ENCODE measurements around the gene STRIP2. TPM values are rescaled to one million over a fixed set of nuclear protein-coding genes. Genes with fewer than 3 reads are reported as not detected.
A peak's percentile ranks its signal among the peaks of the same experiment; 100 is the strongest.
"Not testable (repeated sequence)": the region's sequence is repeated elsewhere in the genome, so short reads cannot be mapped to it uniquely, and the experiment has no call there.

Gene STRIP2
- total RNA-seq, 1 donor from 2014 or later: 73.5 TPM

DNA sequence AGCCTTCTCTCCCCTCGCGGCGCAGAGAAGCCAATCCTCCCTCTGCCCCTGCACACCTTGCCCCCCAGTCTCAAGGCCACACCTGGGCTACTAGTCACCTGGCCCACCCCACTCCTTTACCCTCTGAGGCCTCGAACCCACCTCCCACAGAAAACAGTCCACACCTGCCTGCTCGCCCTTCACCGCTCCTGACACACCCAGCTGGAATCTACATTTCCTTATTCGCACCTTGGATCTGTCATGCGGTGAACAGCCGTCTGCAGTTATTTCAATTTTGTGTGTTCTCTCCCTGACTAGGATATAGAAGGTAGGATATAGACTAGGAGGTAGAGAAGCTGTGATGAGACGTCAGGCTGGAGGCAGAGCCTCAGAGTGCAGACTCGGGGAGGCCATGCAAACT, 97.5 kb downstream of the STRIP2 start:
- no peak overlapping the region for H3K4me3 Mint-ChIP-seq (ENCODE audit: low read depth)
- peaks cover 19% of the 10 kb centered on the region for H3K4me1 Mint-ChIP-seq (ENCODE audit: low read depth)
- no peak overlapping the region for H3K27ac Mint-ChIP-seq
- H3K27me3 Mint-ChIP-seq (ENCODE audit: low read depth): no peaks in the 10 kb centered on the region
- intact Hi-C loops (cut with micrococcal nuclease): loop anchor here (2.0 kb wide), 2 partner anchors 29 to 59 kb away; partner anchors contain the start of gene SMKR1
- no peaks in the 10 kb centered on the region for H3K36me3 Mint-ChIP-seq (ENCODE audit: low read depth)
- no peaks in the 10 kb centered on the region for H3K9me3 Mint-ChIP-seq
- DNase-seq (ENCODE audit: low spot score): no peak

GRCh38 chr7:129532375-129532774, 98.1 kb downstream of the STRIP2 start:
- H3K4me3 Mint-ChIP-seq (ENCODE audit: low read depth): no peak overlapping the region
- intact Hi-C loops (cut with micrococcal nuclease): no loop called here
- H3K9me3 Mint-ChIP-seq: no peaks in the 10 kb centered on the region
- no peaks in the 10 kb centered on the region for H3K27me3 Mint-ChIP-seq (ENCODE audit: low read depth)
- no peak for DNase-seq (ENCODE audit: low spot score)
- peaks cover 19% of the 10 kb centered on the region for H3K4me1 Mint-ChIP-seq (ENCODE audit: low read depth)
- no peak overlapping the region for H3K27ac Mint-ChIP-seq
- H3K36me3 Mint-ChIP-seq (ENCODE audit: low read depth): no peaks in the 10 kb centered on the region

- H3K4me3 Mint-ChIP-seq (ENCODE audit: low read depth); intact Hi-C loops (cut with micrococcal nuclease); H3K27me3 Mint-ChIP-seq (ENCODE audit: low read depth); H3K9me3 Mint-ChIP-seq; H3K27ac Mint-ChIP-seq; DNase-seq (ENCODE audit: low spot score); H3K36me3 Mint-ChIP-seq (ENCODE audit: low read depth): not testable (repeated sequence)
- peaks cover 19% of the 10 kb centered on the region for H3K4me1 Mint-ChIP-seq (ENCODE audit: low read depth)
Observed at GRCh38 chr7:129534558-129535274, 100.5 kb downstream of the STRIP2 start.

GRCh38 chr7:129535896-129536295, 101.7 kb downstream of the STRIP2 start:
- Mint-ChIP-seq H3K9me3 (no peaks in the 10 kb centered on the region), H3K36me3 (ENCODE audit: low read depth) (no peaks in the 10 kb centered on the region), H3K27ac (peak overlapping the region; percentile 47), H3K4me1 (ENCODE audit: low read depth) (peaks cover 16% of the 10 kb centered on the region), H3K27me3 (ENCODE audit: low read depth) (no peaks in the 10 kb centered on the region), H3K4me3 (ENCODE audit: low read depth) (no peak overlapping the region)
- DNase-seq (ENCODE audit: low spot score): no peak
- intact Hi-C loops (cut with micrococcal nuclease): no loop called here

DNA sequence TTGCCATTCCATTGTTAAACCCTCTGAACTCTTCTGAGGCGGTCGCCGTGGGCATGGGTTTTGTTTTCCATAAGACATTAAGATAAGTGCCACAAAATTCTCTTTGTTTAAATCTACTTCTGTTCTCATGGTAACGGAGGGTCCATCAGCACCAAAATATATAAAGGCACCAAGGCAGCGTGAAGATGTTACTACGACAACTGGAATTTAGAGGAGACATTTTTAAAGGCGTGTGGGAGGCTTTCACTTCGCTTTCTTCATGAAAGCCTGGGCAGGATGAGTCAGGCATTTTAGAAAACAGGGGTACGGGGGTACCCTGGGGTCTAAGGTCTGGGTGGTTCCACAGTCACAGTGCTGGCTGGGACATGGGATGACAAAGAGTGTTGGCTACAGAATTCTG, 102.1 kb downstream of the STRIP2 start:
- Mint-ChIP-seq H3K27ac (peak overlapping the region; percentile 47), H3K4me1 (ENCODE audit: low read depth) (peaks cover 13% of the 10 kb centered on the region), H3K4me3 (ENCODE audit: low read depth) (no peak overlapping the region), H3K9me3 (no peaks in the 10 kb centered on the region), H3K27me3 (ENCODE audit: low read depth) (no peaks in the 10 kb centered on the region), H3K36me3 (ENCODE audit: low read depth) (no peaks in the 10 kb centered on the region)
- intact Hi-C loops (cut with micrococcal nuclease): no loop called here
- no peak for DNase-seq (ENCODE audit: low spot score)

Other genes starting within 250 kb of the STRIP2 start
- 0.64 and 0.89 TPM in 2 replicates for gene SMO, start 245.8 kb upstream of the STRIP2 start, total RNA-seq
- 14.7 and 15.1 TPM in 2 replicates for gene AHCYL2, start 209.4 kb upstream of the STRIP2 start, total RNA-seq
- gene SMKR1, start 68.1 kb downstream of the STRIP2 start, total RNA-seq: 4.7 and 6.8 TPM in 2 replicates
- gene NRF1, start 177.3 kb downstream of the STRIP2 start, total RNA-seq: 22.8 and 25.4 TPM in 2 replicates